Measurements from ENCODE around the gene LMAN2.

DNA sequence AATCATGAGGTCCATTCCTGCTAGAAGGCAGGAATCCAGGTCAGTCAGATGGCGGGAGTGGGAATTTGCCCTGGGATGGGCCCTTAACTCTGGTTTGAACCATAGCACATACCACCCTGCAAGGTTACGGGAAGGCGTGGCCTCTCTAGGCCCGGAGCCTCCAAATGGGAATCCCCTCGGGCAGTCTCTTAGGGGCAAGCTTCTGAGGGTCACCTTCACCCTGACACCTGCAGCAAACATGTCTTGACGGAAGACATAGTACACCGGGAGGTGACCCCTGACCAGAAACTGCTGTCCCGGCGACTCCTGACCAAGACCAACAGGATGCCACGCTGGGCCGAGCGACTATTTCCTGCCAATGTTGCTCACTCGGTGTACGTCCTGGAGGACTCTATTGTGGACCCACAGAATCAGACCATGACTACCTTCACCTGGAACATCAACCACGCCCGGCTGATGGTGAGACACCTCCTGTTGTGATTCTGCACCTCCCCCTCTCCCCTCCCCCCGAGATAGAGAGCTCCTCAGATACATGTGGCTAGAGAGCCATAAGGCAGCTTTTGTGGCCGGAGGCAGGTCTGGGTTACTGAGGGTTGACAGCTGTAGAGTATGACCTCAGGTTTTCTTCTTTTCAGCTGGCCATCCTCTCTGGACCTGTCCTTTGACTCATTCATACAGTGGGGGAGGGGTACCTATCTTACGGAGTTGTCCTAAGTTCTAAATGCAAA lies 46.9 kb downstream of the LMAN2 start:
- no peak for TF ChIP-seq EZH2 (IDR thresholded peaks at IDR 0.05; ENCODE audit: low read length)
- TF ChIP-seq, protein P1, sequence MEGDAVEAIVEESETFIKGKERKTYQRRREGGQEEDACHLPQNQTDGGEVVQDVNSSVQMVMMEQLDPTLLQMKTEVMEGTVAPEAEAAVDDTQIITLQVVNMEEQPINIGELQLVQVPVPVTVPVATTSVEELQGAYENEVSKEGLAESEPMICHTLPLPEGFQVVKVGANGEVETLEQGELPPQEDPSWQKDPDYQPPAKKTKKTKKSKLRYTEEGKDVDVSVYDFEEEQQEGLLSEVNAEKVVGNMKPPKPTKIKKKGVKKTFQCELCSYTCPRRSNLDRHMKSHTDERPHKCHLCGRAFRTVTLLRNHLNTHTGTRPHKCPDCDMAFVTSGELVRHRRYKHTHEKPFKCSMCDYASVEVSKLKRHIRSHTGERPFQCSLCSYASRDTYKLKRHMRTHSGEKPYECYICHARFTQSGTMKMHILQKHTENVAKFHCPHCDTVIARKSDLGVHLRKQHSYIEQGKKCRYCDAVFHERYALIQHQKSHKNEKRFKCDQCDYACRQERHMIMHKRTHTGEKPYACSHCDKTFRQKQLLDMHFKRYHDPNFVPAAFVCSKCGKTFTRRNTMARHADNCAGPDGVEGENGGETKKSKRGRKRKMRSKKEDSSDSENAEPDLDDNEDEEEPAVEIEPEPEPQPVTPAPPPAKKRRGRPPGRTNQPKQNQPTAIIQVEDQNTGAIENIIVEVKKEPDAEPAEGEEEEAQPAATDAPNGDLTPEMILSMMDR (optimal IDR thresholded peaks at IDR 0.05 in 1 of 3, IDR thresholded peaks at IDR 0.05 in 1 of 3, conservative IDR thresholded peaks at IDR 0.05 in 1 of 3; ENCODE audit: extremely low read depth in 1 of 3, insufficient read depth in 2 of 3, low read length in 3 of 3) = no peak
